GM10266 (cell line): ENCODE results near the gene CFAP54.
"Not testable (repeated sequence)": the region's sequence is repeated elsewhere in the genome, so short reads cannot be mapped to it uniquely, and the experiment has no call there.

ENCODE experiments used
- DNase-seq: peaks from one replicate; pipeline ENCODE4 v3.0.0; 2012; ENCODE audit errors: extremely low spot score
- TF ChIP-seq, protein P1 (sequence below): IDR thresholded peaks from 2 replicates; pipeline ENCODE4 v1.5.1; 2012; ENCODE audit warnings: mild to moderate bottlenecking, low read depth; ENCODE audit not compliant: control insufficient read depth, insufficient read depth; ENCODE audit errors: missing control alignments

CFAP54 gene

GRCh38 chr12:96587691-96588090 lies 98.3 kb downstream of the CFAP54 start:
- TF ChIP-seq, protein P1, sequence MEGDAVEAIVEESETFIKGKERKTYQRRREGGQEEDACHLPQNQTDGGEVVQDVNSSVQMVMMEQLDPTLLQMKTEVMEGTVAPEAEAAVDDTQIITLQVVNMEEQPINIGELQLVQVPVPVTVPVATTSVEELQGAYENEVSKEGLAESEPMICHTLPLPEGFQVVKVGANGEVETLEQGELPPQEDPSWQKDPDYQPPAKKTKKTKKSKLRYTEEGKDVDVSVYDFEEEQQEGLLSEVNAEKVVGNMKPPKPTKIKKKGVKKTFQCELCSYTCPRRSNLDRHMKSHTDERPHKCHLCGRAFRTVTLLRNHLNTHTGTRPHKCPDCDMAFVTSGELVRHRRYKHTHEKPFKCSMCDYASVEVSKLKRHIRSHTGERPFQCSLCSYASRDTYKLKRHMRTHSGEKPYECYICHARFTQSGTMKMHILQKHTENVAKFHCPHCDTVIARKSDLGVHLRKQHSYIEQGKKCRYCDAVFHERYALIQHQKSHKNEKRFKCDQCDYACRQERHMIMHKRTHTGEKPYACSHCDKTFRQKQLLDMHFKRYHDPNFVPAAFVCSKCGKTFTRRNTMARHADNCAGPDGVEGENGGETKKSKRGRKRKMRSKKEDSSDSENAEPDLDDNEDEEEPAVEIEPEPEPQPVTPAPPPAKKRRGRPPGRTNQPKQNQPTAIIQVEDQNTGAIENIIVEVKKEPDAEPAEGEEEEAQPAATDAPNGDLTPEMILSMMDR = no peak
- no peak for DNase-seq

DNA sequence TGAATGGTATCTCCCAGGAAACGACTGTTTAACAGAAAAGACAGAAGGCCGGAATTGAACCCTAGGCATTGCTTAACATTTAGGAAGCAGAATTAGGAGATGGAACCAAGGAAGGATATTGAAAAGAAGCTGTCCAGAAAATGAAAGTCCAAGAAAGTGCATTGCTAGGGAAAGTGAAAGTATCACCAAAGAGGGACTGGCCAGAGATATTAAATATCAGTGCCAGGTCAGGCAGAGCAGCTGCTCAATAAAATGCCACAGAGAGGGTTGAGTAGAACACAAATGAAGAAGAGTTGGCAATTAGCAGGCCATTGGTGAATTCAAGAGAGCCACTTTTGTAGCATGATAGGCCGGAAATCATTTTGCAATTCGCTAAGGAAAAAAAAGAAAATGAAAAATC lies 101.6 kb downstream of the CFAP54 start:
- DNase-seq = no peak
- TF ChIP-seq, protein P1 = no peak

DNA sequence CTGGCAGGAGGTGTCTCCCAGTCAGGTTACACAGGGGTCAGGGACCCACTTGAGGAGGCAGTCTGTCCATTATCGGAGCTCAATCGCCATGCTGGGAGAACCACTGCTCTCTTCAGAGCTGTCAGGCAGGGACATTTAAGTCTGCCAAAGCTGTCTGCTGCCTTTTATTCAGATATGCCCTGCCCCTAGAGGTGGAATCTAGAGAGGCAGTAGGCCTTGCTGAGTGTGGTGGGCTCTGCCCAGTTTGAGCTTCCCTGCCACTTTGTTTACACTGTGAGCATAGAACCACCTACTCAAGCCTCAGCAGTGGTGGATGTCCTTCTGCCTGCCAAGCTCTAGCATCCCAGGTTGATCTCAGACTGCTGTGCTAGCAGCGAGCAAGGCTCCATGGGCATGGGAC lies 115.0 kb downstream of the CFAP54 start:
- not testable (repeated sequence) for DNase-seq

GRCh38 chr12:96605684-96606083 lies 116.3 kb downstream of the CFAP54 start:
- TF ChIP-seq, protein P1 = no peak
- no peak for DNase-seq

GRCh38 chr12:96606134-96606533 lies 116.8 kb downstream of the CFAP54 start:
- DNase-seq = no peak
- TF ChIP-seq, protein P1 = no peak

DNA sequence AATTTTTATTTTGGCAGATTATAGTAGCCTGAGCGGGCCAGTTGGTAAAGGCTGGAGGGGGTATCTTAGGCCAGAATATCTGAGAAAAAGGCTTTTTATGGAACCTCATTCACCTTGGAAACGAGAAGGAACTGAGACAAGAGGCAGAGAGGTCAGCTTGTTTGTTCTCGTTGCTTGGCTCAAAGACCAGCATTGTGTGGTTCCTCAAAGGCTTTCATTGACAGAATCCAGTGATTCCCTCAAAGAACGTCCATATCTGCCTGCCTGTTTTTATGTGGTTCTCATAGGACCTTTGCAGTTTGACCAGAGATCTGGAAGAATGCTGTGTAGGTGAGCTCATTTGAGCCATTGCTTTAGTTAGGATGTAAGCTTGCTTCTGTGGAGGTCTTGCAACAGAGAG lies 117.3 kb downstream of the CFAP54 start:
- DNase-seq = no peak
- TF ChIP-seq, protein P1 = no peak

- DNase-seq = no peak
- TF ChIP-seq, protein P1 = no peak
Observed at GRCh38 chr12:96617178-96617577, 127.8 kb downstream of the CFAP54 start.

DNA sequence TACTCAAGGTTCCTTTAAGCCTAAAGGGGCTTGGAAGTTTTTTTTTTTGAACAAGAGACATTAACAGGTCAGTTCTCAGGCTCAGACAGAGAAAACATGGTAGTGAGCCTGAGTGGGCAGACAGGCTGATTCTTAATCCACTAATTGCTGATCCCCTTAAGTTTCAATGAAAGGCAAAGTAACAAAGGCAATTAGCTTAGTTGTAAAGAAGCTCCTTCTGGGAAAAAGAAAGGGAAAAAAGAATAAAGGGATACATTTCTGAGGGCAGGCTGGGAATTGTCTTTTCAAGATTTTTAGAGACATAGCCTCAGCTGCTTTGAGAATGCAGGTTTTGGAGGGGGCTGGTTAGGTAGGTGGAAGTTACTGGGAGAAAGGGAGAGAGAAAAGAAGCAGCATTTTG lies 133.8 kb downstream of the CFAP54 start:
- TF ChIP-seq, protein P1 = no peak
- no peak for DNase-seq
